ENCODE measurements around the gene GOLGA6L10. TPM values are rescaled to one million over a fixed set of nuclear protein-coding genes. Genes with fewer than 3 reads are reported as not detected.
"Not testable (repeated sequence)": the region's sequence is repeated elsewhere in the genome, so short reads cannot be mapped to it uniquely, and the experiment has no call there.

The GOLGA6L10 gene
- total RNA-seq (under 1 TPM; 0.33 to 0.42 TPM), polyA plus RNA-seq (under 1 TPM; 0.15 to 0.67 TPM)

DNA sequence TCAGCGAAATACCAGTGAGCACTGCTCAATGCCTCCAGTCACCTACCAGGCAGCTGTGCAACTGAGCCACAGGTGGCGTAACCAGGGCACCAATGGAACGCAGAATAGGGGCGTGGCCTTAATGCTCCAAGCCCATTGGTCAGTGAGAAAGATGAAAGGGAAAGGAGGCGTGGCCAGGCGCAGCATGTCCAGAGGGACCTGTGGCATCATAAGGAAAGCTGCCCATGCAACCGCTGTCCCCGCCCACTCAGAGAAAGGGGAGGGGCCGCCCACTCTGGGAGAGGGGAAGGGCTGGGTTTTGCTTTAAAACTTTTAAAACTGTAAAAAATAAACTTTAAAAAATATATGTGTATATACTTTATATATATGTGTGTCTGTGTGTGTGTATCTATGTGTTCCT is at the start of gene GOLGA6L10:
GOLGA6L10 (minus strand) TSS at position 101 of the 400 bp plus-strand sequence; CDS start at position 1, 100 bp downstream.
- not testable (repeated sequence) for DNase-seq (ENCODE audit: low spot score); H3K9me3 ChIP-seq (ENCODE audit: control insufficient read depth in 4 of 4, low read length in 3 of 4); H3K36me3 ChIP-seq (ENCODE audit: control insufficient read depth in 4 of 4, insufficient read depth in 3 of 4, low read depth in 1 of 4, low read length in 3 of 4); H3K4me3 ChIP-seq (ENCODE audit: low read depth in 1 of 3, low read length in 3 of 3); H3K4me1 ChIP-seq (ENCODE audit: control insufficient read depth in 4 of 4, insufficient read depth in 4 of 4, low read length in 3 of 4); H3K27ac ChIP-seq (ENCODE audit: low read depth in 1 of 2, low read length in 2 of 2); H3K9ac ChIP-seq (ENCODE audit: low read depth in 1 of 2, low read length in 2 of 2); H3K27me3 ChIP-seq (ENCODE audit: control insufficient read depth in 4 of 4, insufficient read depth in 4 of 4, low read length in 3 of 4)
- whole genome bisulfite sequencing = 100% methylated on average over 4 of the region's 9 CpGs

- WGBS = 100% methylated on average over 1 of the region's 1 CpG
- Histone ChIP-seq H3K27me3 (ENCODE audit: control insufficient read depth in 4 of 4, insufficient read depth in 4 of 4, low read length in 3 of 4) (no peaks in the 10 kb centered on the region), H3K36me3 (ENCODE audit: control insufficient read depth in 4 of 4, insufficient read depth in 3 of 4, low read depth in 1 of 4, low read length in 3 of 4) (no peaks in the 10 kb centered on the region), H3K9me3 (ENCODE audit: control insufficient read depth in 4 of 4, low read length in 3 of 4) (no peaks in the 10 kb centered on the region), H3K9ac (ENCODE audit: low read depth in 1 of 2, low read length in 2 of 2) (no peak overlapping the region), H3K4me1 (ENCODE audit: control insufficient read depth in 4 of 4, insufficient read depth in 4 of 4, low read length in 3 of 4) (no peaks in the 10 kb centered on the region), H3K27ac (ENCODE audit: low read depth in 1 of 2, low read length in 2 of 2) (no peak overlapping the region), H3K4me3 (ENCODE audit: low read depth in 1 of 3, low read length in 3 of 3) (no peak overlapping the region)
- TF ChIP-seq FOXA2 (IDR thresholded peaks at IDR 0.05) = no peak
- TF ChIP-seq, protein P1, sequence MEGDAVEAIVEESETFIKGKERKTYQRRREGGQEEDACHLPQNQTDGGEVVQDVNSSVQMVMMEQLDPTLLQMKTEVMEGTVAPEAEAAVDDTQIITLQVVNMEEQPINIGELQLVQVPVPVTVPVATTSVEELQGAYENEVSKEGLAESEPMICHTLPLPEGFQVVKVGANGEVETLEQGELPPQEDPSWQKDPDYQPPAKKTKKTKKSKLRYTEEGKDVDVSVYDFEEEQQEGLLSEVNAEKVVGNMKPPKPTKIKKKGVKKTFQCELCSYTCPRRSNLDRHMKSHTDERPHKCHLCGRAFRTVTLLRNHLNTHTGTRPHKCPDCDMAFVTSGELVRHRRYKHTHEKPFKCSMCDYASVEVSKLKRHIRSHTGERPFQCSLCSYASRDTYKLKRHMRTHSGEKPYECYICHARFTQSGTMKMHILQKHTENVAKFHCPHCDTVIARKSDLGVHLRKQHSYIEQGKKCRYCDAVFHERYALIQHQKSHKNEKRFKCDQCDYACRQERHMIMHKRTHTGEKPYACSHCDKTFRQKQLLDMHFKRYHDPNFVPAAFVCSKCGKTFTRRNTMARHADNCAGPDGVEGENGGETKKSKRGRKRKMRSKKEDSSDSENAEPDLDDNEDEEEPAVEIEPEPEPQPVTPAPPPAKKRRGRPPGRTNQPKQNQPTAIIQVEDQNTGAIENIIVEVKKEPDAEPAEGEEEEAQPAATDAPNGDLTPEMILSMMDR (IDR thresholded peaks at IDR 0.05; ENCODE audit: low read depth, low read length, missing input control) = no peak
- TF ChIP-seq TAF1 (conservative IDR thresholded peaks at IDR 0.05) = no peak
- no peak for TF ChIP-seq NR2F2 (IDR thresholded peaks at IDR 0.05)
- TF ChIP-seq HNF4A (conservative IDR thresholded peaks at IDR 0.05) = no peak
- TF ChIP-seq ATF3 (IDR thresholded peaks at IDR 0.05) = no peak
- no peak for TF ChIP-seq RAD21 (IDR thresholded peaks at IDR 0.05)
- TF ChIP-seq YY1 (IDR thresholded peaks at IDR 0.05) = no peak
- no peak for TF ChIP-seq GABPA (IDR thresholded peaks at IDR 0.05 in 1 of 2, conservative IDR thresholded peaks at IDR 0.05 in 1 of 2)
- TF ChIP-seq JUND (IDR thresholded peaks at IDR 0.05) = no peak
- TF ChIP-seq HNF4G (IDR thresholded peaks at IDR 0.05) = no peak
- no peak for TF ChIP-seq EGR1 (IDR thresholded peaks at IDR 0.05; ENCODE audit: low read depth in 2 of 2)
- TF ChIP-seq RXRA (IDR thresholded peaks at IDR 0.05) = no peak
- TF ChIP-seq, protein P2, sequence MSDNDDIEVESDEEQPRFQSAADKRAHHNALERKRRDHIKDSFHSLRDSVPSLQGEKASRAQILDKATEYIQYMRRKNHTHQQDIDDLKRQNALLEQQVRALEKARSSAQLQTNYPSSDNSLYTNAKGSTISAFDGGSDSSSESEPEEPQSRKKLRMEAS (IDR thresholded peaks at IDR 0.05) = no peak
- no peak for TF ChIP-seq SP1 (IDR thresholded peaks at IDR 0.05)
- no peak for DNase-seq (ENCODE audit: low spot score)
Observed at GRCh38 chr15:82398785-82399184, 49.5 kb upstream of the GOLGA6L10 start.

GRCh38 chr15:82397817-82398216 is 48.5 kb upstream of the GOLGA6L10 start:
- DNase-seq (ENCODE audit: low spot score) = no peak
- H3K4me3 ChIP-seq (ENCODE audit: low read depth in 1 of 3, low read length in 3 of 3) = no peak overlapping the region
- no peaks in the 10 kb centered on the region for H3K4me1 ChIP-seq (ENCODE audit: control insufficient read depth in 4 of 4, insufficient read depth in 4 of 4, low read length in 3 of 4)
- H3K9me3 ChIP-seq (ENCODE audit: control insufficient read depth in 4 of 4, low read length in 3 of 4) = no peaks in the 10 kb centered on the region
- no peak overlapping the region for H3K9ac ChIP-seq (ENCODE audit: low read depth in 1 of 2, low read length in 2 of 2)
- 83% methylated on average over 3 of the region's 3 CpGs for WGBS
- no peaks in the 10 kb centered on the region for H3K36me3 ChIP-seq (ENCODE audit: control insufficient read depth in 4 of 4, insufficient read depth in 3 of 4, low read depth in 1 of 4, low read length in 3 of 4)
- H3K27ac ChIP-seq (ENCODE audit: low read depth in 1 of 2, low read length in 2 of 2) = no peak overlapping the region
- H3K27me3 ChIP-seq (ENCODE audit: control insufficient read depth in 4 of 4, insufficient read depth in 4 of 4, low read length in 3 of 4) = no peaks in the 10 kb centered on the region
- no peak for TF ChIP-seq SP1 (IDR thresholded peaks at IDR 0.05)
- TF ChIP-seq YY1 (IDR thresholded peaks at IDR 0.05) = no peak
- TF ChIP-seq ATF3 (IDR thresholded peaks at IDR 0.05) = no peak
- TF ChIP-seq RXRA (IDR thresholded peaks at IDR 0.05) = no peak
- TF ChIP-seq GABPA (IDR thresholded peaks at IDR 0.05 in 1 of 2, conservative IDR thresholded peaks at IDR 0.05 in 1 of 2) = no peak
- no peak for TF ChIP-seq EGR1 (IDR thresholded peaks at IDR 0.05; ENCODE audit: low read depth in 2 of 2)
- no peak for TF ChIP-seq HNF4A (conservative IDR thresholded peaks at IDR 0.05)
- no peak for TF ChIP-seq HNF4G (IDR thresholded peaks at IDR 0.05)
- no peak for TF ChIP-seq JUND (IDR thresholded peaks at IDR 0.05)
- no peak for TF ChIP-seq NR2F2 (IDR thresholded peaks at IDR 0.05)
- no peak for TF ChIP-seq ZBTB33 (IDR thresholded peaks at IDR 0.05)
- no peak for TF ChIP-seq TAF1 (conservative IDR thresholded peaks at IDR 0.05)
- no peak for TF ChIP-seq FOXA2 (IDR thresholded peaks at IDR 0.05)
- TF ChIP-seq, protein P1 (IDR thresholded peaks at IDR 0.05; ENCODE audit: low read depth, low read length, missing input control) = no peak
- no peak for TF ChIP-seq RAD21 (IDR thresholded peaks at IDR 0.05)
- TF ChIP-seq FOXA1 (IDR thresholded peaks at IDR 0.05) = no peak
- TF ChIP-seq, protein P2 (IDR thresholded peaks at IDR 0.05) = no peak
